AG08395 (cell line): ENCODE results near the gene PXMP4.

Source experiments
- DNase-seq: peaks from one replicate; pipeline ENCODE4 v3.0.0; 2012; ENCODE audit warnings: mixed read lengths, low spot score

PXMP4 gene

GRCh38 chr20:33684533-33685327 lies 35.4 kb downstream of the PXMP4 start:
- DNase-seq, result no peak

GRCh38 chr20:33681728-33682353 lies 38.3 kb downstream of the PXMP4 start:
- no peak for DNase-seq

GRCh38 chr20:33681288-33681687 lies 38.8 kb downstream of the PXMP4 start:
- no peak for DNase-seq

- no peak for DNase-seq
These were observed 39.4 kb downstream of the PXMP4 start for GRCh38 chr20:33680686-33681085.

GRCh38 chr20:33679758-33680485 lies 40.2 kb downstream of the PXMP4 start:
- DNase-seq, result no peak

- no peak for DNase-seq
These were observed 42.0 kb downstream of the PXMP4 start for GRCh38 chr20:33677991-33678702.

- no peak for DNase-seq
These were observed 43.2 kb downstream of the PXMP4 start for GRCh38 chr20:33676652-33677645.

- no peak for DNase-seq
These were observed 44.0 kb downstream of the PXMP4 start for GRCh38 chr20:33676121-33676520.

- peak; percentile 34 for DNase-seq
These were observed 44.8 kb downstream of the PXMP4 start for GRCh38 chr20:33675136-33675959.

GRCh38 chr20:33674294-33675135 lies 45.6 kb downstream of the PXMP4 start, which contains the start of gene NECAB3:
Gene NECAB3, minus strand, starts transcription at chr20:33674428. Its CDS starts 76 bp downstream, at chr20:33674352.
- peak; percentile 91 for DNase-seq

GRCh38 chr20:33673410-33674293 lies 46.5 kb downstream of the PXMP4 start:
- no peak for DNase-seq

- no peak for DNase-seq
These were observed 47.0 kb downstream of the PXMP4 start for GRCh38 chr20:33673114-33673409.

- no peak for DNase-seq
These were observed 47.5 kb downstream of the PXMP4 start for GRCh38 chr20:33672426-33673113.

- DNase-seq, result no peak
These were observed 48.4 kb downstream of the PXMP4 start for GRCh38 chr20:33671573-33672288.

- DNase-seq, result no peak
These were observed 49.2 kb downstream of the PXMP4 start for GRCh38 chr20:33670715-33671499.
